ELR (cell line): ENCODE measurements around the gene LSP1.

ENCODE experiments used
- DNase-seq: peaks from one replicate; pipeline ENCODE4 v3.0.0-alpha.2; 2015; ENCODE audit warnings: low read depth

LSP1 gene

DNA sequence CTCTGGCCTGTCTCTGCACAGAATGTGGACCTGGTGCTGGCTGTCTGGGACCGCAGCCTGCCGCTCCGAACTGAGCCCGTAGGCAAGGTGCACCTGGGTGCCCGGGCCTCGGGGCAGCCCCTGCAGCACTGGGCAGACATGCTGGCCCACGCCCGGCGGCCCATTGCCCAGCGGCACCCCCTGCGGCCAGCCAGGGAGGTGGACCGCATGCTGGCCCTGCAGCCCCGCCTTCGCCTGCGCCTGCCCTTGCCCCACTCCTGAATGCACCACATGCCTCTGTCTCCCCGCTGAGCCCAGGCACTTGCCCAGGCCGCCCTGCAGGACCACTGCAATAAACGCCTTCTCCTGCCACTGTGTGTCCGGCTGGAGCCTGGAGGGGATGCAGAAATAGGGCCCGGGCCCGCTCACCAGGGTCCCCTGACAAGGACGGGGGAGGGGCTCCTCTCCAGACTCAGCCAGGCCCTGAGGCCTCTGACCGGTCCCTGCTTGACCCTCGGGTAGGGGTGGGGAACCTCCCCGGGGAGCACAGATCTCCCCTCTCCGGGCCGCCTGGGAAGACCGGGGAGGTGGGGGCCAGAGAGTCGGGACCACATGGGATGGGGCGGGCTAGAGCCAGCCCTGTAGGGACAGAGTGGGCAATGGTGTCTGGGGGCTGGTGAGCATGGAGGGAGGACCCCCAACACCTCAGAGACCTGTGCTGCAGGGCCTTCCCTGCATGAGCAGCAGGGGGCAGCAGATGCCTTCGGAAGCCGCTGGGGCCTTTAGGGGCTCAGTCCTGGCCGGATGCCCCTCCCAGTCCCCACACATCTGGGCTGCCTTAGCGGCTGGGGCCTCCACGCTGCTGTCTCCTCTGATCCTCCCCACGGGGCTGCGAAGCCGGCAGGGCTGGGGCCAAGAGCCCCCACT lies 15.5 kb upstream of the LSP1 start:
- DNase-seq = peak; percentile 64

DNA sequence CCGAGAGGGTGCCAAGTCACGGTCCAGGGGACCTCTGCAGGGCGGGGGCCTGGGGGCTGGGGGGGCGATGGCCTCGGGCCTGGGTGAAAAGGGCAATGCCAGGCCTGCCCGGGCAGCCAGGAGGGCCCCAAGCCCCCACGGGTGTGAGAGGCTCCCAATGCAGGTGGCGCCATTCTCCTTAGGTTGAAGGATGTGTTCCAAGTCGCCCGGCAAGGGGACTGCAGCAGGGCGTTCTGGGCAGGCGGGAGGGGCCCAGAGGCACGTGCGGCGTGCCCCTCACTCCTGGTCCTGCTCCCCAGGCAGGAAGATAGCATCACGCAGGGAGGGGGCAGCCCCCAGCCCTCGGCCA lies 14.8 kb upstream of the LSP1 start:
- DNase-seq = no peak

DNA sequence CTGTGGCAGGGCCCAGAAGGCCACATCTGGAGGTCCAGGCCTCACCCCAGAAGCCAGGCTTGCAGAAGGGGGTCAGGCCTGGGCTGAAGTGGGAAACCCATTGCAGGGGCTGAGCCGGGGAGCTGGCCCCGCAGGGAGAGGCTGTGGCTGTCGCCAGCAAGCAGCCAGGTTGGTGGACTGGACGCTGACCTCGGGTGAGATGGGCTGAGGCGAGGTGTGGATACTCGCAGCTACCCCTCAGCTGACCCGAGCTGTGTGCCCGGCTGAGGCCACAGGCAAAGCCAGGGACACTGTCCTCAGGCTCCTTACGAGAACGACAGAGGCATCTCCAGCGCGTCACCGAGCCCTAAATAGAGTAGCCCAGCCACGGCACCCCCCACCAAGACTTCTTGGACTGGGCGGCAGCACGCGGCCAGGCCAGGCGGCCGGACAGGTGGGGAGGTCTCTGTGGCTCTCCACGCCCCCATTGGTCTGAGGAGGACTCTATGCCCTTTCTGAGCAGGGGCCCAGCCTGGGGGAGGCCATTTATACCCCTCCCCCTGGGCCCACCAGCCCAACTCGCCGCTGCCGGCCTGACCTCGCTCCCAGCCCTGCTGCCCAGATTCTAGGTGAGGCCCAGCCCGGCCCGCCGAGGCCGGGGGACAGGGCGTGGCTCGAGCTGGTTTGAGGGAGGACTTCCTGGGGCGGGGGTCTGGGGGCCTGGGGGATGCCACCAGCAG lies 14.3 kb upstream of the LSP1 start, which contains the start of gene TNNI2:
Gene TNNI2, plus strand, starts transcription at position 556 of the 719 bp plus-strand sequence. CDS start 716 bp downstream, outside the sequence.
- DNase-seq = no peak

DNA sequence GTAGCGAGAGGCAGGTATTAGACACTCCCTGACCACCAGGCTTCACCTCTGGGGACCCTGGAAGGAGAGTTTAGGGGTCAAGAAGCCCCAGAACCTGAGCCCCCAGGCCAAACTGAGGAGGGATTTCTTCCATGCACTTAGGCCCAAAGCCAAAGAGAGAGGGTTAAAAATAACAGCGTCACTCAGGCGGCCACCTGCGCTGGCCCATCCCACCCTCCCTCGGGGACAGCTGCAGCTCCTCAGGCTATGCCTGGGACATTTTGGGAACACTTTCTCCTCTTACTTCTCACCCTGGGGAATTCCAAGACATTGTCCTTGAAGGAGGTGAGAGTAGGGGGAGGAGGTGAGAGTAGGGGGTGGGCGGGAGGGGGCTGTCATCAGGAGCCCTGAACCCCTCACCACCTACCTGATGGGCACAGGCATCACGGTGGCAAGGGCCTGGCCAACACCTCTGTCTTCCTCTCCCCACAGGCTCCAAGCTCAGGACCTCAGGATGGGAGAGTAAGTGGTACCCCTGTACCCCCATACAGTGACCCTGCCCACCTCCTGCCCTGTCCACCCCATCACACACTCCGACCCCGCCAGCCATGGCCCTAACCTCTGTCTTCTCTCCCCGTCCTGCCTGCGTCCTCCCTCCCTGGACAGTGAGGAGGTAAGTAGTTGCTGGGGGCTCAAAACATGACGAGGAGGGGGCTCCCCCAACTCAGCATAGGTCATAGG lies 13.5 kb upstream of the LSP1 start:
- DNase-seq = no peak

DNA sequence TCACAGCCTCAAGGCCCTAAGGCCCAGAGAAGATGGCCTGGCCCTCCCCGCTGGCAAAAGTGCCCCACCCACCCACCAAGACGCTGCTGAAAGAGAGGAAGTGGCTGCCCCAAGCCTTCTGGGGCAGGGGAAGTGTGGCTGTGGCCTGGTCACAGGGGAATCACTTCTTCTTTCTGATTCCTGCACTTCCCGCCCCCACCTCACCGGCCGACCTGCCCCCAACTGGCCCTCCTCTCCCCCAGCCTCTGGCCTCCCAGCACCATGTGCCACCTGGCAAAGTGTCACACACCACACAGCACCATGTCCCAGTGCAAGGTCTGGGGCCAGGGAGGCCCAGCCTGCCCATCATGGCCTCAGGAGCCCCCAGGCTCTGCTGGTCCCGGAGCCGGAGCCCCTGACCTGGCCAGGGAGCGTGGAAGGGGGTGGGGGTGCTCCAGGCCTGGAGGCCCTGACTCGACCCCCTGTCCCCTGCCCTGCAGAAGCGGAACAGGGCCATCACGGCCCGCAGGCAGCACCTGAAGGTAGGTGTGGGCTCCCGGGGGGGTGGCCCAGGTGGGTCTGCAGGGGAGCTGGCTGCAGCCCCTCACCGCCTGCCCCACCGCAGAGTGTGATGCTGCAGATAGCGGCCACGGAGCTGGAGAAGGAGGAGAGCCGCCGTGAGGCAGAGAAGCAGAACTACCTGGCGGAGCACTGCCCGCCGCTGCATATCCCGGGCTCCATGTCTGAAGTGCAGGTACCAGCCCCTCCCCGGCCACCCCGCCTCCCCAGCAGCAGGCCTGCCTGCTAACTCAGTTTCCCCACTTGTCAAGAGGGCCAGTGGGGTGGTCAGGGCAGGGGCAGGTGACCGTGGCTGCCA lies 12.7 kb upstream of the LSP1 start:
- DNase-seq = no peak

DNA sequence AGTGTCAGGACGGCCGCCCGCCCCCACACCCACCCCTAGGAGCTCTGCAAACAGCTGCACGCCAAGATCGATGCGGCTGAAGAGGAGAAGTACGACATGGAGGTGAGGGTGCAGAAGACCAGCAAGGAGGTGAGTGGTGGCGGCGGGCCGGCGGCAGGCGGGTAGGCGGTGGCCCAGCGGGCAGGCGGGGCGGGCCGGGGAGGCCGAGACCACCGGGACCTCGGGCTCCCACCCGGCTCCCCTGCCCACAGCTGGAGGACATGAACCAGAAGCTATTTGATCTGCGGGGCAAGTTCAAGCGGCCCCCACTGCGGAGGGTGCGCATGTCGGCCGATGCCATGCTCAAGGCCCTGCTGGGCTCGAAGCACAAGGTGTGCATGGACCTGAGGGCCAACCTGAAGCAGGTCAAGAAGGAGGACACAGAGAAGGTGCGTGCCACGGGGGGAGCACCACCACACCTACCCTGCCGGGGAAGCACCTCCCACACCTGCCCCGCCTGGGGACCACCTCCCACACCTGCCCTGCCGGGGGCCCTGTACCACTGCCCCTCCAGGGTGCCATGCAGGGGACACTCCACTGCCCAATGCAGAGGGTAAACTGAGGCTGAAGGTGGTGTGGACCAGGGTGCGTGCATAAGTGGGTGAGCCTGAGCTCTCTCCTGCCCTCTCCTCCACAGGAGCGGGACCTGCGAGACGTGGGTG lies 12.0 kb upstream of the LSP1 start:
- no peak for DNase-seq

DNA sequence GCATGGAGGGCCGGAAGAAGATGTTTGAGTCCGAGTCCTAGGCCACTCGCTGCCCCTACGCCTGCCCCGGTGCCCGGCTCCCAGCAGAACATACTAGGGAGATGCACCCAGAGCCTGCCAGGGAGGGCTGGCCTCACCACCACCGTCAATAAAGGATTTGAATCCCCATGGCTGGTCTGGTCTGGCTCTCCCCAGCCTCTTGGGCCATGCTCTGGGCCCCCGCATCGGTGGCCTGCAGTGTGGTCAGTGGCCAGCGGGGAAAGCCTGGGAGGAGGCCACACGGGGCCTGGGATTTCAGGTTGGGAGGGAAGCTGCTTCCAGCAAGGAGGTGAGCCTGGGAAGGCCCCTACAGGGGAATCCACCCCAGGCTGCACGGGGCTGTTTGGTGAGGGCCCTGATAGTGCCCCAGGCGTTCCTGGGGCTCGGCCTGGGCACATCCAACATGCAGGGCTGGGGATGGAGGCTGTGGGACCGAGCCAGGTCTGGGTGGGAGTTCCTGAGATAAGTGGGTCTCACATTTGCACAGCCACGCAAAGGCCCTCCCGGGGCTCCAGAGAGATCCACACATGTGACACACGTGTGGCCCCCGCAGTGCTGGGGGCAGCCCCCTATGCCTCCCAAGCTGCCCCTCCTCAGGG lies 11.3 kb upstream of the LSP1 start:
- DNase-seq = no peak

DNA sequence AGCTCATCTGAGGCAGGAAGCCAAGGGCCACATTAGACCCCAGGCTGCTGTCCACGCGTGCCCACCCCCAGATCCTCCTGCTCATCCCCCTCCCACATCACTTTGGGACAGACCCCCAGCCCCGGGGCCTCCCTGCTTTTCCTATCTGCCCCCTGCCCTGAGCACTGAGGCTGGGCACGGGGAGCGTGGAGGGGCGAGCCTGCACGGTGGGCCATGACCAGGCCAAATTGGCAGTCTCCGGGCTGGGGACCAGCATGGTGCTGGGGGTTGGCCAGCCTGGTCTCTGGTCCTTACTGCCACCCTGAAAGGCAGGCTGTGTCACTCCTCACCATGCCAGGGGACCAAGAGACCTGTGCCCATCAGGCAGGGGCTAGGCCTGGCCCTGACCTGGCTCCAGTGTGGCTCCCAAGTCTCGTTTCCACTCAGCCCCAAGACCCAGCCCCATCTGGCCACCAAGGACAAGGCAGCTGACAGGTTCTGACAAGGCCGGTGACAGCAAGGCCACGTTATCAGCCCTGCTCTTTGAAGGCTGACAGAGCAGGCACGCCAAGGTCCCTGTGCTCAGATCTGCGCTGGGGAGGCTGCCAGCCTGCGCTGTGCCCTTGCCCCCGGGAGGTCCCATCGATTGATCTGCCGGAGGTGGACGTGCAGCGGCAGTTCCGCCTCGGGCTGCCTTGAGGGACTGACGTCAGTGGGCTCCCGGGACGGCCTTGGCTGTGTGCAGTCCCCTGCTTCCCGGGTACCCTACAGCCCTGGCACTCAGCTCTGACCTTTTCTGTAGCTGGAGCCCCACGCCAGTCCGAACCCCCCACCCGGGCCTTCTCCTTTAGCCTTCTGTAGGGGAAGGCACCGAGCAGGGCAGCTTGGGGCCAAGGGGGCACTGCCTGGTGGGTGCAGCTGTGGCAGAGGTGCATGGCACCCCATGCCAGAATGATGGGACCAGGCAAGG lies 10.5 kb upstream of the LSP1 start:
- no peak for DNase-seq

DNA sequence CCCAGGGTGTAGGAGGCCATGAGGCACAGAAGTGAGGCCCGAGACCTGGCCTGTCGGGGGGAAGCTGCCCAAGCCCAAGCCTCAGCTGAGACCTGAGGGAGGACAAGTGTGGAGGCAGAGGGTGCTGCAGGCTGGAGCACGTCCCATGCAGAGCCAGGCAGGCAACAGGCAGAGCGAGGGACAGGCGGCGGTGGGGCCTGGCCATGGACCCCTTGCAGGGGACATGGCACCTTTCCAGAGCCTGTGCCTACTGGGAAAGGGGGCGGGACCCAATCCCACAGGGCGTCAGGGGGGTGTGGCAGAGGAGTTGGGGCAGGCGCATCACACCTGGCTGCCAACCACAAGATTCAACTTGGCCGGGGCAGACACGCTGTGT lies 9.8 kb upstream of the LSP1 start:
- no peak for DNase-seq

DNA sequence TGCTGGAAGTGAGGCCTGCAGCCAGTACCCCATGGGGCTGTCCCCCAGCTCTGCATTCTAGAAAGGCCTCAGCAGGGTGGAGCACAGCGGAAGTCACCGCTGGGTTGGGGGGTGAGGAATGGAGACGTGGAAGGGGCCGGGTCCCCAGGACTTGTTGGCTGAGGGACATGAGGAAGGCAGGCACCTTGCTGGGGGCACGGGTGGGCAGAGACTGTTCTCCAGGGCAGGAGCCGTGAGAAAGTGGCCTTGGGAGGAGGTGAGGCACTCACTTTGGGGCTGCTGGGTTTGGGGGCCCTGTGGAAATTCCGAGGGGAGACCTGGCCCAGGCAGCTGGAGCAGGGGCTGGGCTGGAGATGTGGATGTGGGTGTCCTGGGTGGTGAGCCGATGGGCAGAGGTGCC lies 9.1 kb upstream of the LSP1 start:
- DNase-seq = no peak

DNA sequence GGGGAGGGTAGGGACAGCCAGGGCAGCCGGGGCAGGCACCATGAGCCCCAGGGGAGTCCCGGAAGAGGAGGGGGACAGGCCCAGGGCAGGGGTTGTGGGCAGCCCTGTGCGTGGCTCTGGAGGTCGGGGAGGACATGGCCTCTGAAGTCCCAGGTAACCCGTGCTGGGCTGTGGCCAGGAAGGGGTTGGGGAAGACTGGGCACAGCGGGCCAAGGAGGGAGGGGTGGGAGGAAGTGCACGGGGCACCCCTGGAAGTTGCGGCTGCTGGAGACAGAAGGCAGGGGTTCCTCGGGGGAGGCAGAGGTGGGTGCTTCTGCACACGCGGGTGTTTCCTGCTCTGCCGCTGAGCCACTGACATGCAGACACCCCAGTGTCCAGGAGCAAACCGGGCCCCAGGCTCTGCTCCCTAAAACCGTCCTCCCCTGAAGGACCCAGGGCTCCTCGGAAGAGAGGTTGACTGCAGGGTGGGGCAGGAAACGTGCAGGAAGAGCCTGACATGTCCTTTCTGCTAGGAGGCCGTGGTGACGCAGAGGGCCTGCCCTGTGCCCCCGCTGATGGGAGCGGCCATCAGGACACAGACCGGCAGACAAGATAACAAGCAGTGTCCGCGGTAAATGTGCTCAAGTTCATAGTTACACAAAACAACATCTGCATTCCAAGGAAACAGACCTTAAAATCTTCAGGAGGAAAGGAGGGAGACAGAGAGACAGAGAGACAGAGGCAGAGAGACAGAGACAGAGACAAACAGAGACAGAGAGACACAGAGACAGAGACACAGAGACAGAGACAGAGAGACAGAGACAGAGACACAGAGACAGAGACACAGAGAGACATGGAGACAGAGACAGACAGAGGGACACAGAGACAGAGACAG lies 8.4 kb upstream of the LSP1 start:
- DNase-seq = no peak

DNA sequence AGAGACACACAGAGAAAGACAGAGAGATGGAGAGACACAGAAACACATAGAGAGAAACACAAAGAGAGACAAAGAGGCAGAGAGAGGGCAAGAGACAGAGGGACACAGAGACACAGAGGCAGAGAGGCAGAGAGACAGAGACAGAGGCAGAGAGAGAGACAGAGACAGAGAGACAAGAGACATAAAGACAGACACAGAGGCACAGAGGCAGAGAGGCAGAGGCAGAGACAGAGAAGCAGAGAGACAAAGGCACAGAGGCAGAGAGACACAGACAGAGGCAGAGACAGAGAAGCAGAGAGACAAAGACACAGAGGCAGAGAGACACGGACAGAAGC lies 7.8 kb upstream of the LSP1 start:
- no peak for DNase-seq

DNA sequence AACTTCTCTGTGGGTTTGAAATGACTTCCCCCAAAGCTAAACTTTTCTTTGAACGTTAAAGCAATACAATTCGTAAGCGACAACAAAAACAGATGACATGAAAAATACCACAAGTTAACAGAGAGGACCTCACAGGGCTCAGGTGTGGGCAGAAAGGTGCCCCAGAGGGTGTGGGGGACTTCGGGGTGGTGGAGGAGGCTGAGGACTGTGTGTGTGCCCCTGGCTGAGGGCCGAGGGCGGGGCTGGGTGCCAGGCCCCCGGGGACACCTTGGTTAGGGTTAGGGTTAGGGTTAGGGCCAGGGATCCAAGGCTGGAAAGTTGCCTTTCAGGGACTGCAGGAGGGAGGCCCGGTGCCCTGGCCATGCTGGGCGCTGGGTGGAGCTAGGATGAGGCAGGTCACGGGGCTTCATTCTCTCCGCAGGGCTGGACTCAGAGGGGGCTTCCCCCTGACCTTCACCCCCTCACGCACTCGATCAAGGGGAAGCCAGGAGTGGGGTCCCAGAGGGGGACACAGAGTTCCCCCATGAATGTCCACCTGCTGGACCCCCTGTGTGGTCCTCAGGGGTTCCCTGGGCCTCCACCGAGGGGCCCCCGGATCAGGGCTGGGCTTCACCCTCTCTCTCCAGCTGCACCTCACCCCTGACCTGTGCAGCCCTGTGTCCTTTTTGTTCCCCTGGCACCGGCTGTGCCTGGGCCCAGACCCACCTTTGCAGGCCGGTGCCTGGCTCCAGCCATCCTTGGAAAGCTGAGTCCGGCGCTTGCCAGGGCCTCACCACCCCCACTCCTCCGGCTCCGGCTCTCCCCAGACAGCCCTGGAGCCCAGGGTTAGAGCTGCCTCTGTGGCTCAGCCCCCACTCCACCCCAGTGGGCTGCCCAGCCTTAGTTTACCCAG lies 7.1 kb upstream of the LSP1 start:
- DNase-seq = no peak

DNA sequence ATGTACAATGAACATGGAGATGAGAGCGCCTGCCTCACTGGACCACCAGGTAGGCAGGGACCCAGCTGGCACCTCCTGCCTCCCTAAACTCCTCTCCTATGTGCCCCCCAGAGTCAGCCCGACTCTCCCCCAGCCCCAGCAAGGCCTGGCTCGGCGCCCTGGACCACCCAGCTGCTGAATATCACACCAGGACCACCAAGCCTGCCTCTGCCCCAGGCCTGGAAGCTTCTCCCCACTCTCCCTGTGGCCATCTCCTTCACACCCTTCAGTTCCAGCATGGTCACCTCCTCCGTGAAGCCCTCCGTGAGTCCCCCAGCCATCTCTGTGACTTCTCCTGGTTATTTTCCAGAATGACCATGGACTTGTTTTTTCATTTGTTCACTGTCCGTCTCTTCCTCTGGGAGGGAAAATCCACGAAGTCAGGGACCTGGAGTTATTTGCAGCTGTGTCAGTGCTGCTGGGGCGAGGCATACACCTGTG lies 6.4 kb upstream of the LSP1 start:
- no peak for DNase-seq

DNA sequence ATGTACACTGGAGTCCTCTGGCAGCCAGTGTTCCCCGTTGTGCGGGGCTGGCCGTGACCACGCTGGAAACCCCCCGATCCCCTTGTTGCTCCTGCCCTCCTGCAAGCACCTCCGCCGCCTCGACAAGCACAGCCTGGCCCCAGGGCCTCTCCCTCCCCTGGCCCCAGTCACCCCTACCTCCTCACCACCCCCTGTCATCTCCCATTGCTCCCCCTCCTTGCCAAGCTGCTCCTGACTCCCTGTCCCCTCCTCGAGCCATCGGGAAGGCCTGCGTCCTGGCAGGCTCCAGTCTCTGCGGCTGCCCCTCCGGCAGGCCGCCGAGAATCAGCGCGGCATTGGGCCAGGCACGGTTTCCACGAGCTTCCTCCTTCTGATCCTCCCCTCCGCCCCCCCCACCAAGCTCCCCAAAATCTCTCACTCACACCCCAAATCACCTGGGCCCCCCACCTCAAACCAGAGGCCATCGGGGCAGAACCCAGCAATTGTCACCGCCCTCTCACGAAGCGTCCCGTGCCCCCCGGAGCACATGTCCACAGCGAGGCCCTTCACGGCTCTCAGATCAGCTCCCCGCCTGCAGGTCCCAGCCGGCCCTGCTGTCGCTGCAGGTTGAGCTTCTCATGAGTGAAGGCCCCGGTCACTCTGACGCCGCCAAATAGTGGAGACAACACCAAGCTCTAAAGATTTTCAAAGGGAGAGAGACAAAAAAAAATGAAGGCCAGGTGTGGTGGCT lies 5.7 kb upstream of the LSP1 start:
- DNase-seq = no peak

DNA sequence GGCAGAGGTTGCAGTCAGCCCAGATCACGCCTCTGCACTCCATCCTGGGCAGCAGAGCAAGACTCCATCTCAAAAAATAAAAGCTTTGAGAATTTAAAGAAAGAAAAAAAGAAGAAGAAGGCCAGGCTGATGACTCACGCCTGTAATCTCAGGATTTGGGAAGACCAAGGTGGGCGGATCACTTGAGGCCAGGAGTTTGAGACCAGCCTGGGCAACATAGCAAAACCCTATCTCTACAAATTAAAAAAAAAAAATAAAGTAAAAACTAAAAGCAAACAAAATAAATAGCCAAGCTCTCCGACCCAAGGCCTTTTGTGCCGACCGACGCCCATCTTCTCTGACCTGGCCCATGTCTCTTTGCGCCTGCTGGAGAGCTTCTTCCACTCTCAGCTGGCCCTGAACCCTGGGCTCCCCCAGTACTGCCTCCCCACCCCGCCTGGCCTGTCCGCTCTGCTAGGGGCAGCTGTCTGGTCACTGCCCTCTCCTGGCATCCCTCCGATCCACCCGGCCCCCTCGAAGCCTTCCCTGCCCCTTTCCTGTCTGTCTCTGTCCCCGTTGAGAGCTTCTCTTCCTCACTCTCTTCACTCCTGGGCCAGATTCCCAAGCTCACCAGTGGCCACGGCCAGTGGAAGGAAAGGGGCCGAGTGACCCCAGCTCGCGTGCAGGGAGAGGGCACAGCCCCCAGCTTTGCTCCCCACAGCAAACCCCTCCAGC lies 4.8 kb upstream of the LSP1 start:
- DNase-seq = no peak
